Measurements from ENCODE around the gene TMEM126A.
"Not testable (repeated sequence)": the region's sequence is repeated elsewhere in the genome, so short reads cannot be mapped to it uniquely, and the experiment has no call there.

TMEM126A gene

GRCh38 chr11:85647604-85648299, at the start of gene TMEM126A:
Gene TMEM126A, plus strand, starts transcription at chr11:85647967. Its CDS starts 2,289 bp downstream, at chr11:85650256.
- DNase-seq, result peak; percentile 80

DNA sequence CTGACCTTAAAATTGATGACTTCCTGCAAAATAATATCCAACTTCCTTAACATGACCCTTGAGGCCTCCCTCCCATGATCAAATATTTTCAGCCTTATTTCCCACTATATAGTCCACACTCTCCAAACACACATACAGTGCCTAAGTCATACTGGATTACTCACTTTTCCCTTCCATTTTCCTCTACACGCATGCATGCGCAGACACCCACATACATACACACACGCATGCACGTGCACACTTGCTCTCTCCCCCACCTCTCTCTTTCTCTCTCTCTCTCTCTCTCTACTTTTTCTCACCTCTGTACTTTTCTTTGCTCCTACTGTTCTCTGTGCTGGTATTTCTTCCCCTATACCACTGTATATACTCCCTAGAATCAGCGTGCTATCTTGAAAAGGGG, 48.7 kb upstream of the TMEM126A start:
- no peak for DNase-seq

DNA sequence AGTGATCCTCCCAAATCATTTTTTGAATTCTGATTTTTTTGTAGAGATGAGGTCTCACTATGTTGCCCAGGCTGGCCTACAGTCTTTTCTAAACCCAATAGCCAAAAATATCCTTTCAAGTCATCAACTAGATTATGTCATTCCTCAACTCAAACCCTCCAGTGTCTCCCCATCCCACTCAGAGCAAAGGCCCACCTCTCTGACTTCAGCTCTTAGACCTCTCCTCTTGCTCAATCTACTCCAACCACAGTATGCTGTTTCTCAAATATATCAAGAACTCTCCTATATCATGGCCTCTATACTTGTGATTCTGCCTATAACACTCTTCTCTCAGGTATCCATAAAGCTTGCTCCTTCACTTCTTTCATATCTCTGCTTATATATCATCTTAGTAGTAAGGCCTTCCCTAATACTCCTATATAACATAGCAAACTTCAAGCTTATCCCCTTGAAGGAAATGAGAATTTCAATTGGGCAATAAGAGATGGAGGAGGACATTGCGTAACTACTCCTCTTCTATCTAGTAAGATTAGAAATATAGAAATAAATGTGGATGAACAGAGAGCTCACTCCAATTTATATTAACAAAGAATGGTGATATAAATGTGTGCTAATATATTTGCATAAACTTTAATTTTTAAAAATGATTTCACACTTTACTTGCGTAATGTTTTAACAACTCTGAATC, 45.1 kb upstream of the TMEM126A start:
- DNase-seq, result no peak

- no peak for DNase-seq
Measured at GRCh38 chr11:85603220-85603619, 44.5 kb upstream of the TMEM126A start.

GRCh38 chr11:85606237-85606636, 41.5 kb upstream of the TMEM126A start:
- DNase-seq, result not testable (repeated sequence)

GRCh38 chr11:85608621-85609020, 39.1 kb upstream of the TMEM126A start:
- DNase-seq, result not testable (repeated sequence)

- DNase-seq, result not testable (repeated sequence)
Measured at GRCh38 chr11:85609286-85609685, 38.5 kb upstream of the TMEM126A start.

GRCh38 chr11:85611643-85612042, 36.1 kb upstream of the TMEM126A start:
- DNase-seq, result not testable (repeated sequence)

DNA sequence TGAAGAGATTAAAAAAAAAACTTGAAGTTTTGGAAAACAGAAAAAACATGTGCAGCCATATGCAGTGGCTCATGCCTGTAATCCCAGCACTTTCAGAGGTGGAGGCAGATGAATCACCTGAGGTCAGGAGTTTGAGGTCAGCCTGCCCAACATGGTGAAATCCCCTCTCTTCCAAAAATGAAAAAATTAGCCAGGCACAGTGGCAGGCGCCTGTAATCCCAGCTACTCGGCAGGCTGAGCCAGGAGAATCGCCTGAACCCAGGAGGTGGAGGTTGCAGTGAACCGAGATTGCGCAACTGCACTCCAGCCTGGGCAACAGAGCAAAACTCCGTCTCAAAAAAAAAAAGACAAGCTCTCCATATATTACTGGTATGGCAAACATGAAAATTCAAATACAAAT, 28.3 kb upstream of the TMEM126A start:
- DNase-seq, result no peak

DNA sequence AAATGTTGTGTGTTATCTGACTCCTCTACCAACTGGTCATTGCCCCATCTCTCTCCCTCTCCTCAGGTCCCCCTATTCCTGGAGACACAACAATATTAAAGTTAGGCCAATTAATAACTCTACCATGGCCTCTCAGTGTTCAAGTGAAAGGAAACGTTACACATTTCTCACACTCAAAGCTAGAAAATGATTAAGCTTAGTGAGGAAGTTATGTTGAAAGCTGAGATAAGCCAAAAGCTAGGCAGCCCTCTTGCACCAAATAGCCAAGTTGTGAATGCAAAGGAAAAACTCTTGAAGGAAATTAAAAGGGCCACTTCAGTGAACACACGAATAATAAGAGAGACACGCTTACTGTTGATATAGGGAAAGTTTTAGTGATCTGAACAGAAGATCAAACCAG, 27.5 kb upstream of the TMEM126A start:
- no peak for DNase-seq

DNA sequence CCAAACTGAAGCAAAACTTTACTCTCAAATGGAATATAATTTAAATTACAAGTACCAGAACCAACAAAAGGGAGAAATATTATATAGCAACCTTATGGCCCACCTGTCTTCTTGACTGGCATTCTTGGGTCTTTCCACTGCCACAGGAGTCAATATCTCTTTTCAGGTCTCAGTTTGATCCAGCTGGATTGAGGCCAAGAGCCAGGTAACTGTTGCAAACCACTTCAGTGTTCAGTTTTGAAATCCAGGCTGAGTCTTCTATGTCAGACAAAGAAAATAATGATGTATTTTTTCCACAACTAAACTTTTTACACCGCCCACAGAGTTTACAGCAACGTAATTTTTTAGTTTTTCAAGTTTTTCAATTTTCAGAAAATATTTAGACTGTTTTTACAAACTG, 21.3 kb upstream of the TMEM126A start:
- no peak for DNase-seq

- no peak for DNase-seq
Measured at GRCh38 chr11:85627332-85627997, 20.3 kb upstream of the TMEM126A start, which contains the start of gene DLG2. Gene DLG2, minus strand, starts transcription at chr11:85627344.

- DNase-seq, result peak; percentile 93
Measured at GRCh38 chr11:85627998-85628770, 19.6 kb upstream of the TMEM126A start, which contains the start of gene TMEM126B. Gene TMEM126B, plus strand, starts transcription at chr11:85628593. Its CDS starts 15 bp downstream, at chr11:85628608.

DNA sequence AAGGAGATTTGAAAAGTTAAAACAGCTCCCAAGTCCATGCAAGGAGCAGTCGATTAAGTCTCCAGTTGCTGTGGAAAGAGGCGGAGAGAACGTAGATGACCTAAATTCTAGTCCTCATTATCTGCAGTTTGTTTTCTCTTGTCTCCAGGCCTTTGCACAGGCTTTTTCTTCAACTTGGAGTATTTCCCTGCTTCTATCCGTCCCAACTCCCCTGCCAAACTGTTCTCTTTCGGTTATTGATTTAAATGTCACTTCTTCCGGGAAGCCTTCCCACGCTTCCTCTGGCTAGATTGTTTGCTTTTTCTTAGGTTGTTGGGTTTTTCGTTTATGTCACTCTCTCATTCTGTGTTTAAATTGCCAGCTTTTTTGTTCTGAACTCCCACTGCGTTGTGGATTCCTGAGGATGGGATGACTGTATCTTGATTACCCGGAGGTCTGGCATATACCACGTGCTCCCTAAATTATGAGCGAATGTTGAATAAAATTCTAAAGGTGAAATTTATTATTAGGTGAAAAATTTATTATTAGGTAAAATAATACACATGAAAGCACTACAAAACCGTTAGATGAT, 18.9 kb upstream of the TMEM126A start:
- no peak for DNase-seq

GRCh38 chr11:85634747-85635146, 13.0 kb upstream of the TMEM126A start:
- no peak for DNase-seq

DNA sequence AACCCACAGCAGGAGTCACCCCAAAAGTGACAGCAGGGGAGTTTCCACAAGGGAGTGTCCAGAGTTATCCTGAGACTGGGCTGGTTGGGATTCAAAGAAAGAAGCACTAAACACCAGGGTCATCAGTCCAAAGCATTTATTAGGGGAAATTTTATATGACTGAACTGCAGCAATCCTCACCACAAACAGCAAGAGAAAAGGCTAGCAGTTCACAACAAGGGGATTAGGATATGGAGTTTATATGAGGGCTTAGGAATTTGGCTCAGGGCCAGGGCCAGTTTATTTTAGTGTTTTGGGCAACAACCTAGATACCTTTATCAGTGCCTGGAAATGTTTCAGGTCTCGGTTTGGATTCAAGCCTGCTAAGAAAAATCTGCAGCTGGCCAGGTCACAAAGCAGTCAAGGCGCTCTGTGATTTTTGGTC, 4.6 kb upstream of the TMEM126A start:
- no peak for DNase-seq

- no peak for DNase-seq
Measured at GRCh38 chr11:85647078-85647477, 689 bp upstream of the TMEM126A start.

GRCh38 chr11:85651118-85651517, 3.4 kb downstream of the TMEM126A start:
- DNase-seq, result no peak

DNA sequence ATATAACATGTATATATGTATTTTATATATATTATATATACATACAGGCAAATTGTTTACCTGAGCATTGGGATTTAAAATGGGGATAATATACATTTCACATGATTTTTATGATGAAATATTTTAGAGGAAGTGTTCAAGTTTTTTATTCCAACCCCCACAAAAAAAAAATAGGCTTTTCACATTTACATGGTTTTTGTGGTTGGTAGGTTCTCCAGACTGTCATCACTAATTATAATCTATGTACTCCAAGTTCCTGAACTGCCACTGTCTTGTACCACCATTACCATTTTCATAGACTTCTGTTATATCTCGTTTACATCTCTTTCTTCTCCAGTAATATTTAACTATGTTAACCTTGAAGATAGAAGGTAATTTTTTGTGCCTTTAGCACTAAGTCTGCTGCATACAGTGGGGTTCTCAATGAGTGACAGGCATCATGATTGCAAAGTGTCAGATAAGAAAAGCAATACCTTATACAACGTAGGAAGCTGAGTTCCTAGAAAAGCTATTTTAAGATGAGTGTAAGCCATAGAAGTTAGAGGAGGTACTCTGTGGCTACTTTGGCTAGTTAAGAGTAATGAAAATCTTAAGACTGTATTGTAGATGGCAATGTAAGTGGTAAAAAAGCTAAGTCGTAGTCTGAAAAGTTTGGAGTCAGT, 5.2 kb downstream of the TMEM126A start:
- no peak for DNase-seq

DNA sequence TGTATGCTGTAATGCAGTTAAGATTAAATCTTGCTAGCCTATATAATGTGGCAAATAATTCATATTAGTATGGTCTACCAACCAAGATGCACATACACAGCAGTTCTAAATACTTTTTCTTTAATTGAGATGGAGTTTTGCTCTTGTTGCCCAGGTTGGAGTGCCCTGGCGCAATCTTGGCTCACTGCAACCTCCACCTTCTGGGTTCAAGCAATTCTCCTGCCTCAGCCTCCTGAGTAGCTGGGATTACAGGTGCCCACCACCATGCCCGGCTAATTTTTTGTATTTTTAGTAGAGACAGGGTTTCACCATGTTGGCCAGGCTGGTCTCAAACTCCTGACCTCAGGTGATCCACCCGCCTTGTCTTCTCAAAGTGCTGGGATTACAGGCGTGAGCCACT, 6.6 kb downstream of the TMEM126A start:
- not testable (repeated sequence) for DNase-seq

- DNase-seq, result no peak
Measured at GRCh38 chr11:85656777-85657176, 9.0 kb downstream of the TMEM126A start.

DNA sequence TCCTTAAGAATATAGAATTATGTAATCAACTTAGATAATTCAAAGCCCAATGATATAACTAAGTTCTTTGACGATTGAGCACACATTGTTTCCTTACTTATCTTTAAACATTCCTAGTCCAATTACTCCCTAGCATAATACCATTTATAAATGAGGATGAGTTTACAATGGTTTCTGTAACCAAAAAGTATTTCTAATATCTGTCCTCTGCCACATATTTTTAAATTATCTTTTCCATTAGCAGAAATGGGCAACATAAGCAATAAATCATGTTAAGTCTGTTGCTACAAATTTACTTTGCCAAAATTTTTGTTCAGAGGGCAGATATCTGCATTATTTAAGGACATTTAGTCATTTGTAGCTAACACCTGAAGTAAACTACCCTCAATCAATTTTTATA, 10.4 kb downstream of the TMEM126A start:
- DNase-seq, result no peak
